GM23248 (cell line): ENCODE results near the gene DNM1.

ENCODE experiments used
- EZH2 ChIP-seq: fragments of 200-600 bp; sonication (generic); IDR thresholded peaks from 2 replicates; pipeline ENCODE4 v1.6.1; 2018; ENCODE audit warnings: antibody characterized with exemption, mild to moderate bottlenecking; ENCODE audit not compliant: insufficient read depth, poor library complexity, severe bottlenecking
- EZH2phosphoT487 ChIP-seq: fragments of 200-600 bp; sonication (generic); IDR thresholded peaks from 2 replicates; pipeline ENCODE4 v1.6.1; 2018; ENCODE audit warnings: antibody characterized with exemption, moderate library complexity, mild to moderate bottlenecking, low read depth; ENCODE audit not compliant: insufficient read depth

DNA sequence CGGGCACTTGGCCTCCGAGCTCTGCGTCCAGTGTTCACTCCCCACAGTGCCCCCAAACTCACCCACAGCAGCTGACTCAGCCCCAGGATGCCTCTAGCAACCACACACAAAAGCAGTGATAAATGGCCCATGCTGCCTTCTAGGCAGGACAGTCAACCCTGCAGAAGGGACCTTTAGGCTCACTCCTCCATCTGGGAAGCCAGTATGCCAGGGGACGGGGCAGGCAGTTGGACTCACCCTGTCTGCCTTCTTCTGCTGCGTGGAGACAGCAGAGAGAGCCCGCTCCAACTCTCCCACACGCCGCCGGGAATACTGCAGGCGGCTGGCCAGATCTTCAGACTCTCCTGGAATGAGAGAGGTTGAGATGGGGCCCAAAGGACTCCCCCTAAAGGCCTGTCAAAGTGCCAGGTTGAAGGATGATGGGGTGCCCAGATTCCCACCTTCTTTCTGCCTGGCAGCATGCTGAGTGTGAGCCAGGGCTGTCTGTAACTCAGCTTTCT, 62.2 kb downstream of the DNM1 start:
- TF ChIP-seq EZH2 = no peak
- no peak for TF ChIP-seq EZH2phosphoT487
